ENCODE results near the gene RASSF9. TPM values are rescaled to one million over a fixed set of nuclear protein-coding genes. Genes with fewer than 3 reads are reported as not detected.

The RASSF9 gene
- total and polyA plus RNA-seq, 12 donors: 0.84 to 15.2 (median 5.9) TPM

DNA sequence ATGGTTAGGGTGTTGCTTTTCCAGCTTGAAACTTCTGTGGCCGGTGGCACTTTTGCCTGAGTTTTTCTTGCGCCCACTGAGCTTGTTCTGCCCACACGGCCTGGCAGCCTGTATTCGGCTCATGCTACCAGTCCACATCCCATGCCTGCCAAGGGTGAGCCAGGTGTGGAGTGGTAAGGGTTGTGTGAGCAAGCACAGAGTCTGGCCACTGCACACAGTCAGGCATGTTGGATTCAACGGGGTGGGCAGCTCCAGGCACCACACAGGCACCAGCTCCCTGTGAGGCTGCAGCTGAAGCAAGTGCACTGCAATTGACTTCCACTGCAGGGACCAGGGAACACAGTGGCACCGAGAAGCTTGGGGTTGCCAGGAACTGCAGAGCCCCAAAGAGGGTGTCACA lies 19.1 kb upstream of the RASSF9 start:
- H3K36me3 ChIP-seq: no peaks in the 10 kb centered on the region
- peaks cover 0 to 8% (median 0%) of the 10 kb centered on the region in 11 donors for H3K9me3 ChIP-seq
- H3K4me1 ChIP-seq: no peaks in the 10 kb centered on the region
- no peak overlapping the region for H3K27ac ChIP-seq
- TF ChIP-seq, protein P1, sequence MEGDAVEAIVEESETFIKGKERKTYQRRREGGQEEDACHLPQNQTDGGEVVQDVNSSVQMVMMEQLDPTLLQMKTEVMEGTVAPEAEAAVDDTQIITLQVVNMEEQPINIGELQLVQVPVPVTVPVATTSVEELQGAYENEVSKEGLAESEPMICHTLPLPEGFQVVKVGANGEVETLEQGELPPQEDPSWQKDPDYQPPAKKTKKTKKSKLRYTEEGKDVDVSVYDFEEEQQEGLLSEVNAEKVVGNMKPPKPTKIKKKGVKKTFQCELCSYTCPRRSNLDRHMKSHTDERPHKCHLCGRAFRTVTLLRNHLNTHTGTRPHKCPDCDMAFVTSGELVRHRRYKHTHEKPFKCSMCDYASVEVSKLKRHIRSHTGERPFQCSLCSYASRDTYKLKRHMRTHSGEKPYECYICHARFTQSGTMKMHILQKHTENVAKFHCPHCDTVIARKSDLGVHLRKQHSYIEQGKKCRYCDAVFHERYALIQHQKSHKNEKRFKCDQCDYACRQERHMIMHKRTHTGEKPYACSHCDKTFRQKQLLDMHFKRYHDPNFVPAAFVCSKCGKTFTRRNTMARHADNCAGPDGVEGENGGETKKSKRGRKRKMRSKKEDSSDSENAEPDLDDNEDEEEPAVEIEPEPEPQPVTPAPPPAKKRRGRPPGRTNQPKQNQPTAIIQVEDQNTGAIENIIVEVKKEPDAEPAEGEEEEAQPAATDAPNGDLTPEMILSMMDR (IDR thresholded peaks at IDR 0.05): no peak
- WGBS, 2 donors: 80 to 87% methylated on average over 6 of the region's 6 CpGs
- no peaks in the 10 kb centered on the region for H3K27me3 ChIP-seq
- ATAC-seq (no peak), DNase-seq (no peak)
- no peak overlapping the region for H3K4me3 ChIP-seq
- intact Hi-C loops (cut with DNase I): no loop called here

DNA sequence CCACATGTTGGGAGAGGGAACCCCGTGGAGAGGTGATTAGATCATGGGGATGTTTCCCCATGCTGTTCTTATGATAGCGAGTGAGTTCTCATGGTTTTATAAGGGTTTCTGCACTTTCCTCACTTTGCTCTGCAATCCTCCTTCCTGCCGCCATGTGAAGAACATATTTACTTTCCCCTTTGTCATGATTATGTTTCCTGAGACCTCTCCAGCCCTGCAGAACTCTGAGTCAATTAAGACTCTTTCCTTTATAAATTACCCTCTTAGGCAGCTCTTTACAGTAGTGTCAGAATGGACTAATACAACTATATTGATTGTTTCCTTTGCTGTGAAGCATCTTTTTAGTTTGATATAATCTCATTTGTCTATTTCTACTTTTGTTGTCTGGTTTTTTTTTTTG lies 13.1 kb upstream of the RASSF9 start:
- H3K9me3 ChIP-seq: peaks cover 0 to 9% (median 0%) of the 10 kb centered on the region in 11 donors
- 65 to 75% methylated on average over 3 of the region's 3 CpGs for WGBS, 2 donors
- DNase-seq (no peak), ATAC-seq (no peak)
- no peaks in the 10 kb centered on the region for H3K36me3 ChIP-seq
- H3K4me1 ChIP-seq: peaks cover 0 to 9% (median 0%) of the 10 kb centered on the region in 9 donors
- TF ChIP-seq, protein P1 (IDR thresholded peaks at IDR 0.05): no peak
- H3K27ac ChIP-seq: no peak overlapping the region
- H3K4me3 ChIP-seq: no peak overlapping the region
- H3K27me3 ChIP-seq: no peaks in the 10 kb centered on the region
- intact Hi-C loops (cut with DNase I): no loop called here

DNA sequence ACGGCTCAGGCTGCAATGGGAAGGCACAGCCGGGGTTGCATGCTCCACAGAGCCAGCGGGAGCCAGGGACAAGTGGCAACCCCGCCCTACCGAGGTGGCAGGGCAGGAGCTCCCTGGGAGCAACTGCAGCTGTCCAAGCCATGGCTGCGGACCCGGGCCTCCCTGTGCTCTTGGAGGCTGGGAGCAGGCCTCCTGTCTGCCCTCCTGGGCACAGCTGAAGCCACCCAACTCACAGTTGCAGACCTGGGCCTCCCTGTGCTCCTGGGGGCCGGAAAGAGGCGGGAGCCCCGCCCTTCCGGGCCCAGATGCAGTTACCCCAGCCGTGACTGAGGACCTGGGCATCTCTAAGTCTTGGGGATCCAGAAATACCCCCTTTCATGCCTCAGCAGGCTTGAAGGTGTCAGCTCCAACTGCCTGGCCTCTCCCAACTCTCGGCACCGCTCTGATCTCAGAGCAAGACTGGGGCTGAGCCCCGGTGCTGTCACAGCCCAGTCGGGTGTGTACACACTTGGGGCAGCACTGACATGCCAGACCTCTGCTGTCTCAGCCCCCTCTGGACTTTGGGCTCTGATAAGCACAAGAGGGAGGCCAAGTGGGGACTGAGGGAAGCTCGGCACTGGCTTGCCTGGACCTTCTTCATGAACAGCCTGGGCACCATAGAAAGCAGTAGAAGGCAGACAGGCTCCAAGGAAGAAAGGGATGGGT lies 7.5 kb upstream of the RASSF9 start:
- Histone ChIP-seq H3K36me3 (no peaks in the 10 kb centered on the region), H3K27ac (no peak overlapping the region), H3K4me1 (peaks cover 0 to 9% (median 0%) of the 10 kb centered on the region in 9 donors), H3K9me3 (no peaks in the 10 kb centered on the region), H3K27me3 (no peaks in the 10 kb centered on the region), H3K4me3 (no peak overlapping the region)
- ATAC-seq (peak in 1 of 8 donors; percentile 25), DNase-seq (no peak)
- intact Hi-C loops (cut with DNase I): no loop called here
- WGBS, 2 donors: 86 to 90% methylated on average over 17 of the region's 17 CpGs
- TF ChIP-seq, protein P1 (IDR thresholded peaks at IDR 0.05): no peak

DNA sequence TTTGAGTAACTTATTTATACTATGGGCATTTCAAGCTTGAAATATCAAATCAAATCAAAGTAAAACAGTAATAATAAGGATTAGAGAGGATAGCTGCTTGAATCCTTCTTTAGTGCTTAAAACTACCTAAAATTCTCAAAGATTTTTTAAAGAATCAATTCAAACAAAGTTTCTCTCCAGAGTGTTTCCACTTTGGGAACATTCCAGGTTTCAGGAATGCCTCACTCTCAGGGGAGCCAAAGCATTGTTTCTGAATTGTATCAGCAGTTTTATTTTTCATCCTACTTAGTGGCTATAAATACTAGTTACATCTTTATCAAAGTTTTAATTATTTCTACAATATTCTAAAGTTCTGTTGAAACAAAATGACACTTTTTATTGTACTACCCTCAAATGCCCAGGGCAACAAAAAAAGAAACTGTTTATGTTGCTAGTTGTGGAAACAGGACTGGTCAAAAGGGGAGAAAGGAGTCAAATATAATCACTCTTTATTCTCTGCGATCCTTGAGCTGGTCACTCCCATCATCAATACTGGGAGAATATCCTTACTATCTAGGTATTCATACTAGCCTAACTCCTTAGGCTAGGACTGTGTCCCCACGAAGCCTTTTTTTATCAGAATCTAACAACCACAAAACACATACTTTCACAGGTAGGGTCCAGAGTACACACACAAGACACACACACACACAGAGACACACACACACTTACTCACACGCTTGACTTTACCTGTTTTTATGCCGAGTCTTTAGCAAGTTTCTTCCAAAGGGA lies 598 bp downstream of the RASSF9 start:
- H3K4me1 ChIP-seq: peaks cover 0 to 49% (median 26%) of the 10 kb centered on the region in 9 donors
- TF ChIP-seq, protein P1 (IDR thresholded peaks at IDR 0.05): no peak
- H3K27me3 ChIP-seq: no peaks in the 10 kb centered on the region
- H3K9me3 ChIP-seq: no peaks in the 10 kb centered on the region
- H3K27ac ChIP-seq: peak overlapping the region in 9 of 10 donors; percentile 69 to 93 (median 85)
- peak overlapping the region; percentile 33 to 71 (median 58) for H3K4me3 ChIP-seq
- no peak for DNase-seq
- no peaks in the 10 kb centered on the region for H3K36me3 ChIP-seq
- peak; percentile 16 to 88 (median 70) for ATAC-seq
- 2 to 3% methylated on average over 4 of the region's 4 CpGs for WGBS, 2 donors
- intact Hi-C loops (cut with DNase I): no loop called here
